Activated CD8-positive, alpha-beta memory T cell treated with anti-CD3 and anti-CD28 coated beads for 1 hour (primary cell): Measurements from ENCODE around the gene SHISA6.

Experiments
- DNase-seq, 2 donors: peaks; one replicate each; pipeline ENCODE4 v3.0.0-alpha.2; 2020; ENCODE audit warnings: low read depth in 1 of 2; ENCODE audit errors: extremely low read depth in 1 of 2

Gene SHISA6

GRCh38 chr17:11564589-11565380, 323.8 kb downstream of the SHISA6 start:
- DNase-seq = no peak

DNA sequence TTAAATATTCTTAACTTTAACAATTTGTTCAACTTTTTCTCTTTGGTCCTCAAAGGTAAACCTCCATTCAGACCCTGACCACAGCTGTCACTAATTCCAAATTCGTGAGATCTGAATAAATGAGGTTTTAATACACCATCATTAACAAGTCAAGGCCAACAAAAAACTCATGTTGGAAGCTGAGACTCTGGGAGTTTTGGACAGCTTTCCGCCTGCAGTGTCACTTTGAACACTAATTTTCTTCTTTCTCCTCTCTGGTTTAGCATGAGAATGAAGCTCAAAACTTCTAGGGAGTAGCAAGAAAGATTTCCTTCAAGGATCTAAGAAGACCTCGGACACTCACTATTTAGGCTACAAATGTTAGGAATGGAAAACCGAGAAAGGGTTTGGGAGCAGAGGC, 324.6 kb downstream of the SHISA6 start:
- no peak for DNase-seq

DNA sequence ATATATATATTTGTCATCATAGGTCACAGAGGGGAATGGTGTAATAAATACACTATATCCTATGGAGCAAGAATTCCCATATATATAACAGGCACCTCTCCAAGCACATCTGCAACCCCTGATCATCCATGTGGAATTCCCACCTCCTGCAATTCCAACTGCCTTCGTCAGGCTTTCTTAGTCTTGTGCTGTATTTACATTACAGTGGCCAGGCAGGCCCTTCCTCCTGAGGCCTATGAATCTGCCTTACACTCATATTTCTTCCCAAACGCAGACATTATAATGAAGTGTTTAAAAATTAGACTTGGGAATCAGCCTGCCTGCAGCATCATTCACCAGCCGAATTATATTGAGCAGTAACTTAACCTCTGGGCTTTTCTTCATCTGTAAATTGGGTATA, 338.0 kb downstream of the SHISA6 start:
- DNase-seq = no peak

DNA sequence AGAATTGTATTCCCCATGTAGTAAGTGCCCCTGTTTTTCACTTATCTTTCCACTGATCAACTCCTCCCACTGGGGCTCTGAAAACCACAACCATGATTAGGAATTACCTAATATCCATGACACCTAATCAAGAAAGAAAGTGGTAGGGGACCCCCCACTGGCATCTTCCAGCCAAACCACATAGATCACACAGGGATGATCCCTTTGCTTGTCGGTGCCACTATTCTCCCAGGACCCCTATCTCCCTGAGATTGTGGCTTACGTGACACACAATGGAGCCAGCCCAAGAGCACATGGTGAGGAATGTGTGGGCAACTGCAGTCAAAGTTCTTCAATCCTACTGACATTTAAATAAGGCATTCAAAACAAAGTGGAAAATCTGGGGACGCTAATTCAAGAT, 339.7 kb downstream of the SHISA6 start:
- no peak for DNase-seq

DNA sequence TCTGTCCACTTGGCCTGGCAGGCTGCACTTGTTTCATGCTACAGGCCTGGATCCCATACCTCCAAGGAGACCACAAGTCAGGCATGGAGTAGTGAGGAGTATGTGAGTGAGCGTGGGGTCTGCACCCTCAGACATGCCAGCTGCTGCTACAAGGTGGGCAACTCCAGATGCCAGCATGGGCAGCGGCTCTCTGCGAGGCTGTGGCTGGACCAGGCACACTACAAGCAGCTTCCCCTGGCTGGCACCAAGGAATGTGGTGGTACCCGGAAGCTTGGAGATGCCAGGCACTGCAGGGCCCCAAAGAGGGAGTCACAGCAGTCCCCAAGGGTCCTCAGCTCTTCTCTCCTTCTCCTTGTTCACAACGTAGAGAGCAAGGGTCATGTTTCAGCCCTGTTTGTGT, 341.2 kb downstream of the SHISA6 start:
- no peak for DNase-seq

DNA sequence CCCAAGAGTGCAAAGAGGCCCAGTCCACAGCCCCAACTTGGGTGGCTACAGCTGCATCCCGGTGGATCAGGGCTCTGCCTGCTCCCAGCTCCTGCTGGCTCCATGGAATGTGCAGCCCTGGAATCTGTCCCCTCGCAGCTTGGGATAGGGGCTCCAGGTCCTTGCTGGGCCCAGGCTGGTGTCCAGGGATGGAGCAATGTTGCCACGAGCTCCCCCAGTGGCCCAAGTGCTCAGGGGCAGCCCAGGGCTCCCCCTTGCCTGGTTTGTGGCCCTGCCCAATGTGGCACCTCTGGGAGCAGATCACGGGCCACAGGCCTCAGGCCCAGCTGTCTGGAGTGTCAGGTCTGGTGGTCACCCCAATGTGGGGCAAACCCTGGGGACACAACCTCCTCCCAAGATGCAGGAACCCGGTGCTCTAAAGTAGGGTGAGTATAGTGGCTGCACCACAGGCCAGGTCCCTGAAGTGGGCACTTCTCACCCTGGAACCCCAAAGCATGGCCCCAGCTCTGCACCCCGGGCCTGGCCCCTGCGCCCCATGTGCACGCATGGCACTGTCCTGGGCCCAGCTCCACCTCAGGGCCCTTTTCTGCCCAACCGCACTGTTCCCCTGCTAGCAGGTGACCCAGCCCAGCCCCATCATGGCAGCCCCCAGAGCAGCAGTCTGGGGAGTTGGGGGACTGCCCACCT, 342.4 kb downstream of the SHISA6 start:
- DNase-seq = no peak

- DNase-seq = no peak
Measured at GRCh38 chr17:11589716-11590115, 348.7 kb downstream of the SHISA6 start.

DNA sequence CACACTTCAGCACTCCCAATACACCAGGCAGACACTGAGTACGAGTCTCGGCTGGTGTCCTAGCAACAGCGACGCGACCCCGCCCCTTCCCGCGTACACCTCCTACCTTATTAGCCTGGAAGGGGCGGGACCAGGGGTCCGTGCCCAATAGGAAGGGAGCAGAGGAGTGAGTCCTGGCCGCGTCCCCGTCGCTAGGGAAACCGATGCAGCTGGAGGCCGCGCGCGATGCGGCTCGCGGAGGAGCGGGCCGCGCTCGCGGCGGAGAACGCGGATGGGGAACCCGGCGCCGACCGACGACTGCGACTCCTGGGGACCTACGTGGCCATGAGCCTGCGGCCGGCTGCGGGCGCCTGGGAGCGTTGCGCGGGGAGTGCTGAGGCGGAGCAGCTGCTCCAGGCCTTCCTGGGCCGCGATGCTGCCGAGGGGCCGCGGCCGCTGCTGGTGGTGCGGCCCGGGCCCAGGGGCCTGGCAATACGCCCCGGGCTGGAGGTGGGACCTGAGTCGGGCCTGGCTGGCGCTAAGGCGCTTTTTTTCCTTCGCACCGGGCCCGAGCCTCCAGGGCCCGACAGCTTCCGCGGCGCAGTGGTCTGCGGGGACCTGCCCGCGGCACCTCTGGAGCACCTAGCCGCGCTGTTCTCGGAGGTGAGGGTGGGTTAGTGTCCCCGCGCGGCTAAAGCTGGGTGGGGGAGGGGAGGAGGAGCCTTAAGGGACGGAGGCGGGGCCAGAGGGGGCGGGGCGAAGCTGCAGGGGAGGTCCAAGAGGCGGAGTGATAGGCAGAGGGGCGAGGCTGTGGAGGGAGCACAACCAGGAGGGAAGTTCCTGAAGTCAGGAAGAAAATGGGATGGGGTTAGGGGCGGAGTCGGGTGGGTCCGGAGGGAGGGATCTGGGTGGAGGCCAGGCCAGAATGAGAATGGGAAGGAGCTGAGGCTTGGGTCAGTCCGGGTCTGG, 357.5 kb downstream of the SHISA6 start, which contains the start of gene DNAH9:
Gene DNAH9 (plus strand): TSS at position 197 of the 948 bp plus-strand sequence. CDS start 29 bp downstream, at position 226.
- no peak for DNase-seq

- DNase-seq = no peak
Measured at GRCh38 chr17:11601661-11602060, 360.6 kb downstream of the SHISA6 start.

DNA sequence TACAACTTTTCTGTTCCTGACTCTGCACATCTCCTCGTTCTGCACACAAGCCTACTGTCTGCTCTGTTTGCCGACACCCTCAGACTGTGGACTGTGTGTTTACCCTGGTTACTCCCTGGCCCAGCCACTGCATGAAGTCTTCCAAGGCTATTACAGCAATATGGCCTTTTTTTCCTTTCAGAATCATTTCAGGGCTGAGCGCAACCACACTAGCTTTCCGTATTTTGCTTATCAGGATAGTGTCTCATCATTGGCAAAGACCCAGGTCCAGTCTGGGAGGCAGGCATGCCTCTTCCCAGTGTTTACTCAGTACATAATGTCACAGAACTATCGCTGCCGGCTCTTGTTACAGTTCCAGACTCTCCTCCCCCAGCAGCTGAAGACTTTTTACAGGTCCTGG, 367.4 kb downstream of the SHISA6 start:
- no peak for DNase-seq

GRCh38 chr17:11610999-11611566, 370.1 kb downstream of the SHISA6 start:
- no peak for DNase-seq

- DNase-seq = no peak
Measured at GRCh38 chr17:11612956-11613355, 371.9 kb downstream of the SHISA6 start.
